SKM-1 treated with dmso at 0.1 percent for 144 hours (cell line): ENCODE data around the gene DIS3.
A peak's percentile ranks its signal among the peaks of the same experiment; 100 is the strongest.
"Not testable (repeated sequence)": the region's sequence is repeated elsewhere in the genome, so short reads cannot be mapped to it uniquely, and the experiment has no call there.

Experiments
- DNase-seq: peaks from one replicate; lab custom pipeline; 2025; ENCODE audit not compliant: unreplicated experiment; lab: John Stamatoyannopoulos, UW

Gene DIS3

DNA sequence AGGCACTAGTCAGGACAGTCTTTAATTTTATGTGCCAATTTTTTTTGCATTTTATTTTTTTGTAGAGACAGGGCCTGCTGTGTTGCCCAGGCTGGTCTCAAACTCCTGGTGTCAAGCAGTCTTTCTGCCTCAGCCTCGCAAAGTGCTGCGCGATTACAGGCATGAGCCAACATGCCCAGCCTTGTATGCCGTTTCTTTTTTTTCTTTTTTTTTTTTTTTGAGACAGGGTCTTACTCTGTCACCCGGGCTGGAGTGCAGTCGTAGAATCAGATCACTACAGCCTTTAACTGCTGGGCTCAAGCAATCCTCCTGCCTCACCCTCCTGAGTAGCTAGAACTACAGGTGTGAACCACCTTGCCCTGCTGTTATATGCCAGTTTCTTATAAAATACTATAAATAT is 27.6 kb downstream of the DIS3 start:
- DNase-seq = no peak

DNA sequence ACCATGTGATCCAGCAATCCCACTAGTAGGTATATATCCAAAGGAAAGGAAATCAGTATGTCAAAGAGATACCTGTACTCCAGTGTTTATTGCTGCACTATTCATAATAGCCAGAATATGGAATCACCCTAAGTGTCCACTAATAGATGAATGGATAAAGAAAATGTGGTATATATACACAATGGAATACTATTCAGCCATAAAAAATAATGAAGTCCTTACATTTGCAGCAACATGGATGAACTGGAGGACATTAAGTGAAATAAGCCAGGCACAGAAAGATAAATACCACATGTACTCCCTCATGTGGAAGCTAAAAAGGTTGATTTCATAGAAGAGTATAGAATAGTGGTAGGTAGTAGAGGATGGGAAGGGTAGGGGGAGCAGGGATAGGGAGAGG is 30.5 kb downstream of the DIS3 start:
- DNase-seq = no peak

DNA sequence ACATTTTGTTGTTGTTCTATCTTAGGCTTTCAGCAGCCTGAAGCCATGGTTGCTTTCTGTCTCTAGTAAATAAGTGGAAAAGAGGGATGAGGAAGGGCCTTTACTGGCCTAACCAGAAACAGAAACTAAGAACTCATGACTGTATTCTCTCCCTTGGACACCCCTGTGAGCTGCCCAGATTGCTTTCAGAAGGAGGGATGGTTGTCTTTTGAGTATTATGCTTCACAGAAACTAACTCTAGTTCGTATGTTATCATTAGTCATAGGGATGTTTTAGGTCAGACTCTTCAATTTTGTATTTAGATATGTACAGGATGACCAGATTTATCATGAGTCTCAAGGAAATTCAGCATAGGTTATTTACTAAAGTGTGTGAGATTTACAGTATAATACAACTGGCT is 36.4 kb downstream of the DIS3 start:
- DNase-seq = no peak

DNA sequence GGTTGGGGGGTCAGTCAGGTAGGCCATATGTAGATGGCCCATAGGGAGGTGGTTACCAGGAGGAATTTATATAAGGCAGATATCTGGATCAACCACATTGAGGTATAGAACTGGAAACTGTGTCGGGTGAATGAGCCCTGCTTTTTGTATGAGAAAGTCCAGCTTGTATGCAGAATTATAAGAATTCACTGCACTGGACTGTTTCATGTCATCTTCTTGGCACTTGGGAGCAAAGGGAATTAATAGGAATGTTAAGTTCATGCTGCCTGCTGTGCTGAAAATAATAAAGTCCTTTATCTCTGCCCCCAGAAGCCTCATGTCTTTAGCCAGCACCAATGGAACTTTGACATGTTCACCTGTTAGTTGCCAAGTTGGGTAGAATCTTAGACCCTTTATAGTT is 41.7 kb downstream of the DIS3 start:
- no peak for DNase-seq

DNA sequence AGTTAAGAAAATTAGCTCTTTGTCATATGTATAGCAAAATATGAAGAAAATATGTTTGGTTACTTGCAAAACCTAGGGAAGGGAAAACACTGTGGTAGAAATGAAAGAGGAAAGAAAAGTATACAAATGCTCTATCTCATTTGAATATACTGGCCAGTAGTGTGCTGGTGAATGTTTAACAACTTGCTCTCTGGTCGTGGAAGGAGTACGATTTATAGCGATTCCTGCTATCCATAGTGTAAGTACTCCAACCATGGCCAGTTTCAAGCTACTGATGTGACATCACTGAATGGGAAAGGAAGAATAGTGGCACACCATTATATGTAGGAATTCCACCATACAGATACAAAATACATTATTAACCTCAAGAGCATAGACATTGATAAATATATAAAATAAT is 44.7 kb downstream of the DIS3 start:
- DNase-seq = no peak

DNA sequence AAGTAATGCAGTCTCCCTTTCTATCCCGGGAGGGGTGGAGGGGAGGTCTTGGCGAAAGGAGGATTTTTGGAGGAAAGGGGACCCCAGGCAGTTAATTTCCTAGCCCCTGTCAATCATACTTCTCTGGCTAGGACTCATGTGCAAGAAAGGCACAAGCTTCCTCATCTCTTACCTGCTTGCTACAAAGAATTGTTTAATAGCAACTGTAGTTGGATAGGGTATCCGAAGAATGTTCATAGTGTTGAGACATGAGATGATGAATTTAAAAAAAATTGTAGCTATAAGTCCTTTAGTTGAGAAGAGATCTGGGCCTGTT is 53.5 kb downstream of the DIS3 start:
- no peak for DNase-seq

DNA sequence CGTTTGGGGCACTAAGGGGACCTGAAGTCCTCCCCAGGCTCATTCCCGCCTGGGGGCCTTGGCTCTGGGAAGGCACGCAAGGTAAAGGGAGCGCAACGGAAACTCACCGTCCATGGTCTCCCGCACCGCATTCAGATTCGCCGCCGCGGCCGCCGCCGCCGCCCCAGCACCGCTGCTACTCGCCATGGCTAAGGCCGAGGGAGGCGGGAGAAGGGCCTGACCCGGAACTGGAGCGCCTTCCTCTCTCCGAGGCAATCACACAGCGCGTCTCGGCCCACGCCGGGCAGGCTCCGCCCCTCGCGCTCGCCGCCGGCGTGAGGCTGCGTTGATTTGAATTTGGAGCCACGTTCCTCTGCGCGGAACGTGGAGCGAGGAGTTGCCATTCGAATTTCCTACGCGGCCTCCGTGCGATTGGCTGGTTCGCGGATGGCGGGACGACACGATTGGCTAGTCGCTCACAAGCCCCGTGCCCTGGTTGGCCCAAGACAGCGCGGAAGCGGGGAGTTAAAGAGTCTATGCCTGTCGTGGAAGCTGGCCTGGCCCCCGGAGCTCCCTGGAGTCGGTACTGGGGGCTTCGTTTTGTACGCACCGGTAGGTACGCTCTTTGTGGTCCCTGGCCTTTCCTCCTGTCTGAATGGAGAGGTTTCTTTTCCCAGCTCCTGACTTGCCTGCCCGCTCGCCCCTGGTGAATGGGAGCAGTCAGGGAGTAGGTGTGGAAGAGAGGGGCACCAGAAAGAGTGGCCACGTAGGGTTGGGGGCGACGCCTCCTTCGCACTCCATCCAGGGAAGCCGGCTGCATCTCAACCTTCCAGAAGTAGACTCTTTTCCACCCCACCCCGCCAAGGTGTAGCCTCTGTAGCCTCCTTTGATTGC is 54.0 kb downstream of the DIS3 start, which contains the start of the genes BORA and MZT1:
TSS of gene BORA (plus strand) at position 507 of the 873 bp plus-strand sequence. CDS start 1,018 bp downstream, outside the sequence.
TSS of gene MZT1 (minus strand) at position 213 of the 873 bp plus-strand sequence. CDS start at position 186, 27 bp downstream.
- DNase-seq = peak; percentile 97

DNA sequence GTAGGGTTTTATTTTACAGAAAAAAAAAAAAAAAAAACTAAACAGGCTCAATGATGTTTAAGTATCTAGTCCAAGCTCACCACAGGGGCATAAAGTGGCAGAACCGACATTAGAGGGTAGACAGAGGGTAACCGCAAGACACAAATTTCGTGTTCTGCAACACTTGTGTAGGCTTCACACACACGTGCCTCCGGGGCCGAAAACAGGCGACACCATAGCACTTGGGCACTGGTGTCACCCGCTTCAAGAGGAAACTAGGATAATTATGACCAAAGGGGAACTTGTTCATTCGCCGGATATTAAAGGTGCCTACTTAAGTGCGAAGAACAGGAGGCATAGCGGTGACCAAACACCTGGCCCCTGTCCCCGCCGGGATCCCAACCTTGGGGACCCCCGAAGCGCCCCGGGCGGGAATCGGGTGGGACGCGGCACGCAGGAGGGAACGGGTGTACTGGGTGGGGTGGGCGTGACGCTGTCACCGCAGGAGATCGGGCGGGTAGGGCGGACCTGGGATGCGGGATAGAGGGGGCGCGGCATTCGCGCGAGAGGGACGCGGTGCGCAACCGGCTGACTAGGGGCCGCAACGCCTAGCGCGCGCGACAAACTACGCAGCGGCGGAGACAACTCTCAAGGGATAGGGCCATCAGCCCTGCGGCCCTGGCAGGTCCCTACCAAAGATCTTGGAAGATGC is 54.8 kb downstream of the DIS3 start:
- peak; percentile 42 for DNase-seq

DNA sequence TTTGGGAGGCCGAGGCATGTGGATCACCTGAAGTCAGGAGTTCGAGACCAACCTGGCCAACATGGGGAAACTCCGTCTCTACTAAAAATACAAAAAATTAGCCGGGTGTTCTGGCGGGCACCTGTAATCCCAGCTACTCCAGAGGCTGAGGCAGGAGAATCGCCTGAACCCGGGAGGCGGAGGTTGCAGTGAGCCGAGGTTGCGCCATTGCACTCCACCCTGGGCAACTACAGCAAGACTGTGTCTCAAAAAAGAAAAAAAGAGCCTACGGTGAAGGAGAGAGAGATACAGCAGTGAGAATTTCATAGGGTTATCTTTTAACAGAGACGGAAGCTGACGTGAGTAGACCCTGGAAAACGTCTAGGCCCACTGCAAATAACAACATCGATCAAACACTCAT is 55.5 kb downstream of the DIS3 start:
- not testable (repeated sequence) for DNase-seq

DNA sequence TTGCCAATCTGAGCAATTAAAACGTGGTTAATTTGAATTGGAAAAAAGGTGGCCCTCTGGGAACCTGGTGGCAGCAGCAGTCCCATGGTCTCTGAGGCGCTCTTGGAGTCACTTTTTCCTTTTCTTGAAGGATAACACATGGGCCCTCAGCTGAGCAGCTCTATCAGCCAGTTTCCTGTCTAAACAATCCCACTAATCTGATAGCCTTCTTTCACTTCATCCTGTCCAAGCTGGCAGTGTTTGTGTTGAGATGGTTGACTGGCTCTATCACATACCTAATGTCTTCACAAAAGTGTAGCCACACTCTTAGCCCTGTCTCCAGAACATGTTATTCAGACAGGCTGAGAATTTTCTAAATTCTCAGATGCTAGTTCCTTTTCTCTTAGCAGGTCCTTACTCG is 64.9 kb downstream of the DIS3 start:
- no peak for DNase-seq
